ENCODE data around the gene ABCB6.

Gene ABCB6

GRCh38 chr2:219245899-219246230, 27.1 kb upstream of the ABCB6 start:
- no peak for DNase-seq (ENCODE audit: low read depth in 2 of 2, low spot score in 1 of 2)

GRCh38 chr2:219245148-219245898, 26.6 kb upstream of the ABCB6 start, which contains the start of the genes GLB1L and STK16:
Gene GLB1L (minus strand): TSS chr2:219245444. CDS start chr2:219243573, 1,871 bp downstream.
Gene STK16 (plus strand): TSS chr2:219245479. CDS start chr2:219246000, 521 bp downstream.
- DNase-seq (ENCODE audit: low read depth in 2 of 2, low spot score in 1 of 2) = peak; percentile 77 to 84

GRCh38 chr2:219244789-219245147, 26.0 kb upstream of the ABCB6 start:
- DNase-seq (ENCODE audit: low read depth in 2 of 2, low spot score in 1 of 2) = no peak

DNA sequence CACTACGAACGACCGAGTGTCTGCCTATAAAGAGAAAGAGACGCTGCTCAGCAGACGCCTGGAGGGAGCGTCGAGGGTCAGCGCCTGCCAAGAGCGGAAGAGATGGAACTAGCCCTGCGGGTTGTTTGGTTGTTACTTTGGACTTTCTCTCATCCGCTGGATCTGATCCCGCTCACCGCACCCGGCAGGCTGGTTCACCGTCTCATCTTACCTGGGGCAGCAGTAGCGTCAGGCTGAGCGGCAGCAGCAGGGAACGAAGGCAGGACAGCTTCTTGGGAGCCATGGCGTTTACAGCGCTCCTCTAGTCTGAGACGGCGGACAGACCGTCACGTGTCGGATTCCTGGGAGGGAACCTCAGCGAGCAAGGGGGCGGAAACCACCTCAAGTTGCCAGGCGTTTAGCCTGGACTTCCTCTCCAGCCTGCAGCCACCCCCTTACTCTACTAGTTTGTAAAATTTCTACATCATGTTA, 24.6 kb upstream of the ABCB6 start:
- no peak for DNase-seq (ENCODE audit: low read depth in 2 of 2, low spot score in 1 of 2)

GRCh38 chr2:219234331-219234730, 15.6 kb upstream of the ABCB6 start:
- no peak for DNase-seq (ENCODE audit: low read depth in 2 of 2, low spot score in 1 of 2)

DNA sequence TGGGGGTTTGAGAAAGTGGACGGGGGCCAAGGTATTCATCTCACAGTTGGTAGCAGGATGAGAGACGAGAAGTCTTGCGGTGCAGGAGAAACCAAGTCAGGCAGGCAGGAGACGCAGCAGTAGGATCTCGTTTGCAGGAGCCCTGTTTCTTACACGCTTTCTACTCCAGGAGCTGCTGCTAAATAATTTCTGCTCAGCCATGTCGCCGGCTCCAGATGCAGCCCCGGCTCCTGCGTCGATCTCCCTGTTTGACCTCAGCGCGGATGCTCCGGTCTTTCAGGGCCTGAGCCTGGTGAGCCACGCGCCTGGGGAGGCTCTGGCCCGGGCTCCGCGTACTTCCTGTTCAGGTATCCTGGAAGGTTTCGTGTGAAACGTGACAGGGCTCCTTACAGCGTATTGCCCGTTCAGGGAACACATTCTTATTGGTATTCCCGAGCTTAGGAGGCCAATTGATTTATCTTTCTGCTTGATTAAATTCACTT, 11.3 kb upstream of the ABCB6 start:
- DNase-seq (ENCODE audit: low read depth in 2 of 2, low spot score in 1 of 2) = no peak

DNA sequence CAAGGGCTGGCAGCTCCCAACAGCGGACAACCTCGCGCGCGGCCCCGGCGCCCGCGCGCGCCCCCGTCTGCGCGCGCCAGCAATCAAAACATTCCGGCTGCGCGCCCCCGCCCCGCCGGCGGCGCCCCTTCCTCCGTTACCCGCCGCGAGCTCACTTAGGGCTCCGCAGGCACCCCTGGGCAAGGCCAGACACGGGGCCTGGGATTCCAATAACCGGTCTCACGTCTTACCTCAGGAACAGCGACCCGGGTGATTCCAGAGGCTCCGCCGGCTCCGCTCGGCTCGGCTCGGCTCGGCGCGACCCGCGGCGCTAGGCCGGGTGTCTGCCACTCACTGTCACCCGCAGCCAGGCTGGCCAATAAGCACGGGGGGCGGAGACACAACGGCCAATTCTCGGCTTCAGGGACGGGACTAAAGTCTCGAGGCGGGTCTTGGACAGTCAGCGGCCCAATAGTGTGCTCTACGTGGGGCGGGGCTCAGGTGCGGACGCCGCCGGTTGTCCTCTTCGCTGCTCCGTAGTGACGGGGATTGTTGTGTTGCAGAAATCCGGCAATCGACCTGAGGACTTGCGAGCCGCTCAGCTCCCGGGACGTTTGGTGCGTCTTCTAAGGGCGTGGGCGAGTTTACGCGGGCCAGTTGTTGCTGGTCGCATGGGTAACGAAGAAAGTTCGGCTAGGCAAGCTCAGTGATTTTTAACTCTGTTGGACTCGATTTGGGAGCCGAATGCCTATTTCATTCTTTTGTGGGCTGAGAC, 10.7 kb upstream of the ABCB6 start, which contains the start of the genes ANKZF1 and ATG9A:
ANKZF1 (plus strand) TSS at position 502 of the 754 bp plus-strand sequence. CDS start 452 bp downstream, outside the sequence.
ATG9A (minus strand) TSS at position 332 of the 754 bp plus-strand sequence. CDS start 1,612 bp downstream, outside the sequence.
- DNase-seq (ENCODE audit: low read depth in 2 of 2, low spot score in 1 of 2) = peak; percentile 91 to 95

DNA sequence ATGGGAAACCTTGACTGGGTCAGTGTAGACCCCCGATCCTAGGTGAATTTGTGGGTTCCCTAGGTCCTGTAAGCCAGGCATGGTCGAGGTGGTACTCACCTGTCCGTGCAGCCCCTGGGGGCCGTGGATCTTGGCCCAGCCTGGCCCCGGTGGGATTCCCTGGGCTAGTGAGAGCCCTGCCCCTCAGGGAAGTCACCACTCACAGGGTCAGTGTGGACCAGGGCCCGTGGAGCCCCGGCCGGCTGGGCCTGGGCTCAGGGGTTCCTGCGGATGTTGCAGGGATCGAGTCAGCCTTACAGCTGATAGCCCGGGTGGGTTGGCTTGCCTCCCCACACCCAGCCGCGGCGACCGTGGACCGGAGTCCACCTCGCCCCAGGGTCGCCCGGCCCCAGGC, 10.2 kb upstream of the ABCB6 start:
- no peak for DNase-seq (ENCODE audit: low read depth in 2 of 2, low spot score in 1 of 2)

- no peak for DNase-seq (ENCODE audit: low read depth in 2 of 2, low spot score in 1 of 2)
Measured at GRCh38 chr2:219228041-219228910, 9.5 kb upstream of the ABCB6 start.

- no peak for DNase-seq (ENCODE audit: low read depth in 2 of 2, low spot score in 1 of 2)
Measured at GRCh38 chr2:219225350-219225749, 6.6 kb upstream of the ABCB6 start.

DNA sequence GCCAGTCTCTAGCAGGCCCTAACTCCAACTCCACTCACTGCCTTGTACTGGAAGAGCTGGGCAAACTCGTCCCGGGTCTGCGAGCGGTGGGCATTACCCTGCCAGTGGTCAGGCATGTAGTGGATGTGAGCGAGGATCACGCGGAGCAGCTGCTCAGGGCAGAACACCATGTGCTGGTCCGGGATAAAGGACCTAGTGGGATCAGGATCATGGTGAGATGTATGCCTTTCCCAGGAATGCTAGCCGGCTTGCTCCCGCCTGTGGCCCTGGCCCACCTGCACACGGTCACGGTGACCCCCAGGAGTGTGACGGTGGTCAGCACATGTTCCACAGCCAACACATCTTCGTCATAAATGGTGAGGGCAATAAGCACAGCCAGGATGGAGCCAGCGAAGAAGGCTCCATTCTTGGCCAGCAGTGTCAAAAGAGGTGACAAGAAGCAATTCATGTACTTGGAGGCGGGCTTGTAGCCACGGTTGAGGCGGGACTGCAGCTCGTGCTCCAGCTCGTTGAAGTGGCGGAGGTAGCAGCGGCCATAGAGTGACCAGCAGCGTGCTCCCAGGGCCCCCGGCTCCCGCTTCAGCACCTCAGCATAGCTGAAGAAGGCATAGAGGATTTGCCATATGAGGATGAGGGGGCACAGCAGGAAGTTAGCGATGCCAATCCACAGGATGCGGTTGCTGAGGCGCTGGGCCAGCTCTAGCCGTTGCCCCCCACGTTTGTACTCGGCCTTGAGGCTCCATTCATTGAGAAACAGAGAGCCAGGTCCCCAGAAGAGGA, 5.3 kb upstream of the ABCB6 start:
- no peak for DNase-seq (ENCODE audit: low read depth in 2 of 2, low spot score in 1 of 2)

GRCh38 chr2:219221957-219222518, 3.3 kb upstream of the ABCB6 start:
- no peak for DNase-seq (ENCODE audit: low read depth in 2 of 2, low spot score in 1 of 2)

DNA sequence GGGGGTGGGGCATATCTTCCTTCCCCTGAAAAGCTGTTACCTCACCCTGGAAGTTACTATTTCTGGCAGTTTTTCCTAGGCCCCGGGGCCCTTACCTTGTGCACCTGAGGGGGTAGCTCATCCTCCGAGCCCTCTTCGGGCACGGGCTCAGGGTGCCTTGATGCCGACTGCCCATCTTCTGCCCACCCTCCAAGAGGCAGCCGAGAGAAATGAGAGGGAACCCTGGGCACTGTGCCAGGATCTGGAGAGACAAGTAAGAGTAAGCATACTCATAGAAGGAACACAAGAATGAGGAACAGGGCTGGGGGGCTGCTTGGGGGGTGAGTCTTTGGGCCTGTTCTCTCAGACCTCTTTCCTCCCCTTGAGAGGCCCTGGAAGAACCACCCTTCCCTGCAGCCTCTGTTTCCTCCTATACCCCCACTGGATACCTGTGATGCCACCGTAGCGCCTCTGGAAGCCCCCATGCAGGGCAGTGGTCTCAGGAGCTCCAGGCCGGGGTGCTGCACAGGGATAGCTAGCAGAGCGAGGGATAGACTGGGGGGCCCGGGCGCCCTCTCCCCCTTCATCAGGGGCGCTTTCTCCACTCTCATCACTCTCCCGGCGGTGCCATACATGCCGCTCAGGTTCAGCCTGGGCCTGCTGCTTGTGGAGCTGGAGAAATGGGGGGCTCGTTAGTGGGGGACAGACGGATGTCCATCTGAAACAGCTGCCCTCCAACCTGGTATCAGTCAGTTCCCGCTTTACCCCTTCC, 2.1 kb upstream of the ABCB6 start:
- DNase-seq (ENCODE audit: low read depth in 2 of 2, low spot score in 1 of 2) = no peak

DNA sequence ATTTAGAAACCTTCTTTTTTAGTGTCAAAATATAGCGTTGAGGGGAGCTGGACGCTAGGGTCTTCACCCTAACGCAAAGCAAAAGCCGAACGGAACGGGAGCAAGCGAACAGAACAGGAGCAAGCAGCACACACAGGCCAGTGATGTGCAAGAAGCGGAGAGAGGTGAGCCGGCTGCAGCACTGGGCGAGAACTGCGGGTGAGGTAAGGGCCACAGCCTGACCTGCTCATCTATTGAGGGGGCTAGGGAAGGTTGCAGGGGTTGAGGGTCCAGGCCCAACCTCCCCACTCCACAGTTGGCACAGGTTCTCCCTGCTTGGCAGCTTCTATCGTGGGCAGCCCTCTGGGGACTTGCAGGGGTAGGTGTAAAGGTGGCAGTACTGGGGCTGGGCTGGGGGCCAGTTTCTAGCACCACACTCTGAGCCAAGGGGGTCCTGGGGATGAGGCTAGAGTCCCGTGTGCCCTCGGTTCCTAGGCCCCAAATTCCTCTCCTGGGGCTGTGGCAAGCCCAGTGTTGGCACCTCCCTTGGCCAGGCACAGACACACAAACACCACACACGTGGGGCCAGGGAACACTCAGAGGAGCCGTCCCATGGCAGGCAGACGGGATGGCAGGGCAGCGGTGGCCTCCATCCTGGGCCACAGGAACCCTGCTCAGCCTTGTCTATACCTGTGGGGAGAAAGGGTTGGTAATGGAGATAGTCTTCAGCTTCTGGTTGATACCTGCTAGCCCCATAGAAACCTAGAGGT, 1.2 kb upstream of the ABCB6 start:
- DNase-seq (ENCODE audit: low read depth in 2 of 2, low spot score in 1 of 2) = no peak

GRCh38 chr2:219218217-219218731, 484 bp downstream of the ABCB6 start:
- no peak for DNase-seq (ENCODE audit: low read depth in 2 of 2, low spot score in 1 of 2)

DNA sequence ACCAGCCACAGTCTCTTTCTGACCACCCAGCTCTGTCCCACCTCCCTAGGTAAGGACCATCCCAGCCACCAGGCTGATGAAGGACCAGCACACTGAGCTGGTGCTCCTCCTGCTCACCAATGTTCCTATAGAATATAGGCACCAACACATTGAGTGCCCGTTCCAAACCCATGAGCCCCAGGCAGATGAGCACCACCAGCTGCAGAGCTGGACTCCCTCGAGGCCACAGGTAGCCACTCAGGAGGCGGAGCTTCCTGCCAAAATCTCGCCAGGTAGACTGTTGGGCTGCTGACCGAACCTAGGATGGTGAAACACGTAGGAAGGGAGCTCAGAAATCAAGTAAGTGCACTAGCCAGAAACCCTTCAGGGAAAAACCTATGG, 2.2 kb downstream of the ABCB6 start:
- no peak for DNase-seq (ENCODE audit: low read depth in 2 of 2, low spot score in 1 of 2)

GRCh38 chr2:219215871-219216534, 2.8 kb downstream of the ABCB6 start:
- DNase-seq (ENCODE audit: low read depth in 2 of 2, low spot score in 1 of 2) = no peak

GRCh38 chr2:219214786-219215185, 4.0 kb downstream of the ABCB6 start:
- DNase-seq (ENCODE audit: low read depth in 2 of 2, low spot score in 1 of 2) = no peak

All from stimulated activated CD8-positive, alpha-beta memory T cell treated with anti-CD3 and anti-CD28 coated beads, Interleukin-4, amount 100 ng/mL, for 1 hour (primary cell).